Natural killer cell treated with Interleukin-12 subunit alpha and Interleukin-12 subunit beta and Interleukin-15 and Interleukin-18, amount 100 ng/mL, for 72 hours (primary cell): Measurements from ENCODE around the gene DCP1A. TPM values are rescaled to one million over a fixed set of nuclear protein-coding genes. Genes with fewer than 3 reads are reported as not detected.

ENCODE experiments used
- ATAC-seq, 2 donors: fragments of 150-1000 bp; cut with Tn5 transposase in 1 of 2; sonication (Bioruptor Pico), chemical (Tn5 transposase) in 1 of 2; 2 replicates each; pipeline ENCODE4 v1.10.0; 2021
- DNase-seq: peaks from one replicate; pipeline ENCODE4 v3.0.0; 2022; ENCODE audit warnings: low spot score
- H3K27ac Mint-ChIP-seq, 2 donors: 1 replicate in 1 of 2; 2 replicates in 1 of 2; pipeline ENCODE4 v1.8.0; 2022; ENCODE audit warnings: mixed read lengths in 2 of 2, mild to moderate bottlenecking in 1 of 2, moderate library complexity in 1 of 2
- H3K27me3 Mint-ChIP-seq, 2 donors: 1 replicate in 1 of 2; 2 replicates in 1 of 2; pipeline ENCODE4 v1.8.0; 2022; ENCODE audit warnings: mixed read lengths in 2 of 2
- H3K36me3 Mint-ChIP-seq: one replicate; pipeline ENCODE4 v1.8.0; 2022; ENCODE audit warnings: mixed read lengths
- H3K4me1 Mint-ChIP-seq, 2 donors: 1 replicate in 1 of 2; 2 replicates in 1 of 2; pipeline ENCODE4 v1.8.0; 2022; ENCODE audit warnings: low read depth in 2 of 2, mixed read lengths in 2 of 2, mild to moderate bottlenecking in 1 of 2
- H3K4me3 Mint-ChIP-seq: one replicate; pipeline ENCODE4 v1.8.0; 2022; ENCODE audit warnings: mixed read lengths
- H3K9me3 Mint-ChIP-seq: 2 replicates; pipeline ENCODE4 v1.8.0; 2022; ENCODE audit warnings: mixed read lengths
- total RNA-seq, 2 donors: library from RNA; stranded (reverse); gene quantifications; one replicate each; pipeline ENCODE4 v1.2.3, GENCODE V29; 2022

Gene DCP1A
- total RNA-seq, 2 donors from 2014 or later, result 28.3 to 31.1 TPM

DNA sequence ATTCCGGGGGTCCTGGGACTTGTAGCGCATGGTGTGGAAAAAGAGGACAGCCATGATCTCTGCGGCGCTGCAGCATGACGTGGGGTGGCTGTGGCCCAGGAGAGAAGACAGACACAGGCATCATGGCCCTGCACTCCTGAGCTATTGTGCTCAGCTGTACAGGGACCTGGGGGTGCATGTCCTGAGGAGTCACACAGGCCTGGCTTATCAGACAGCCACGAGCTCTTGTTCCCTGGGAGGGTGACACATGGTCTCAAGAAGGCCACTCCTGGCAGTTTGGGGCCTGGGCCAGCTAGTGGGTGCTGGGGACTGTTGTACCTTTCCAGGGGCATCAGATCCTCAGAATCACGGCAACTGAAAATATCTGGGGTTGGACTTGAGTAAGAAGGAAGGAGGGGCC lies 105.2 kb downstream of the DCP1A start:
- Mint-ChIP-seq H3K36me3 (no peaks in the 10 kb centered on the region), H3K27ac (no peak overlapping the region)
- ATAC-seq, result no peak

DNA sequence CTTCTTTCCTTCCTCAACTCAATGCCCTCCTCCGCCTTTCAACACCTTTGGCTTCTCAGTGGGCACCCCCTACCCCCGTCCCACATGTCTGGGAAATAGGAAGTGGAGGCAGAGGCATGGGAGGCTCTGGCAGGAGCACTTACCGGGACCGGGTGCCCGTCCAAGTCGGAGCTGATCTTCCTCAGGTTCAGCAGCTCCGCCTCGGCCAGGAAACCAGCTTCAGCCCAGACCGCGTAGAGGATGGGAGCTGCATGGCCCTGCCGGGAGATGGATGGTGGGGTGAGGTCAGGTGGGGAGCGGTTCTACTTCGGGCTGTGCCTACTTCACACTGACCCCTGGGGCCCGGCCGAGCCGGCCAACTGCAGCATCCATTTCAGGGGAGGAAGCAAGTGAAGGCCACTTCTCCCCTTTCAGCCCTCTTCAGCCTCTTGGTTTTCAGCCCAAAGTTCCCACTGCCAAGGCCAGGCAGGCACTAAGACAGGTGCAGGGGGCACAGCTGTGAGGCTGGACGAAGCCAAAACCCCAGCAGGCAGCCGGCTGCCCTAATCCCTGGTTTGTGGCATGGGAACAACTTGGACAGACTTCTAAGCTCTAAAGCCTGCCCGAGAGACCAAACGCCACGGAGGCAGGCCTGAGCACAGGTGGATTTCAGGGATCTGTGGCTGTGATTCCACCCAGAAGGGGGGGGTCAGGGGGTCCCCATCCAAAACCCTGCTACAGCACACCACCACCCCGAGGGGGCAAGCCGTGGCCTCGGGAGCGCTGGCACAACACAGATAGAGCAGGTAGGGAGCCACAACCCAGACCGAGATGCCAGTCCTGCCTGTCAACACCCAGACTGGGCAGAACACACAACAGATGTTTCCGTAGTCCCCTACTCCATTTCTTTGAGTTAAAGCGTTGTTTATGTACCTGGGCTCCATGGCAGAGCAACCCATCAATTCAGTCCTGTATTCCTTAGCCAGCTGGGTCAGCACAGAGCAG lies 106.1 kb downstream of the DCP1A start:
- H3K27me3 Mint-ChIP-seq, result no peaks in the 10 kb centered on the region

More for the DNA sequence above, 105.2 kb downstream of the DCP1A start:
- no peak overlapping the region for H3K4me3 Mint-ChIP-seq
- no peak for DNase-seq
- H3K9me3 Mint-ChIP-seq, result no peaks in the 10 kb centered on the region
- no peaks in the 10 kb centered on the region for H3K27me3 Mint-ChIP-seq
- peaks cover 4 to 11% of the 10 kb centered on the region in 2 donors for H3K4me1 Mint-ChIP-seq

GRCh38 chr3:53239800-53240199 lies 107.5 kb downstream of the DCP1A start:
- H3K4me3 Mint-ChIP-seq, result no peak overlapping the region
- no peak for DNase-seq
- no peak for ATAC-seq
- H3K36me3 Mint-ChIP-seq, result no peaks in the 10 kb centered on the region
- peaks cover 4 to 15% of the 10 kb centered on the region in 2 donors for H3K4me1 Mint-ChIP-seq
- no peaks in the 10 kb centered on the region for H3K27me3 Mint-ChIP-seq
- no peaks in the 10 kb centered on the region for H3K9me3 Mint-ChIP-seq
- no peak overlapping the region for H3K27ac Mint-ChIP-seq

More for the DNA sequence above, 106.1 kb downstream of the DCP1A start:
- DNase-seq (no peak), ATAC-seq (no peak)
- Mint-ChIP-seq H3K4me1 (peaks cover 4 to 15% of the 10 kb centered on the region in 2 donors), H3K9me3 (no peaks in the 10 kb centered on the region), H3K4me3 (no peak overlapping the region), H3K27ac (no peak overlapping the region), H3K36me3 (no peaks in the 10 kb centered on the region)

DNA sequence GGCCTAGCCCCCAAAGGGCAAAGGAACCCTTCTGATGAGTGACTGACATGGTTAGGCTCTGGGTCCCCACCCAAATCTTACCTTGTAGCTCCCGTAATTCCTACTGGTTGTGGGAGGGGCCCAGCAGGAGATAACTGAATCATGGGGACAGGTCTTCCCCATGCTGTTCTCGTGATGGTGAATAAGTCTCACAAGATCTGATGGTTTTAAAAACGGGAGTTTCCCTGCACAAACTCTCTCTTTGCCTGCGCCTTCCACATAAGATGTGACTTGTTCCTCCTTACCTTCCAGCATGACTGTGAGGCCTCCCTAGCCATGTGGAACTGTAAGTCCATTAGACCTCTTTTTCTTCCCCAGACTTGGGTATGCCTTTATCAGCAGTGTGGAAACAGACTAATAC lies 108.5 kb downstream of the DCP1A start:
- Mint-ChIP-seq H3K9me3 (no peaks in the 10 kb centered on the region), H3K27ac (no peak overlapping the region), H3K4me1 (peaks cover 3 to 15% of the 10 kb centered on the region in 2 donors), H3K4me3 (no peak overlapping the region), H3K36me3 (no peaks in the 10 kb centered on the region), H3K27me3 (no peaks in the 10 kb centered on the region)
- DNase-seq (peak; percentile 10), ATAC-seq (no peak)

DNA sequence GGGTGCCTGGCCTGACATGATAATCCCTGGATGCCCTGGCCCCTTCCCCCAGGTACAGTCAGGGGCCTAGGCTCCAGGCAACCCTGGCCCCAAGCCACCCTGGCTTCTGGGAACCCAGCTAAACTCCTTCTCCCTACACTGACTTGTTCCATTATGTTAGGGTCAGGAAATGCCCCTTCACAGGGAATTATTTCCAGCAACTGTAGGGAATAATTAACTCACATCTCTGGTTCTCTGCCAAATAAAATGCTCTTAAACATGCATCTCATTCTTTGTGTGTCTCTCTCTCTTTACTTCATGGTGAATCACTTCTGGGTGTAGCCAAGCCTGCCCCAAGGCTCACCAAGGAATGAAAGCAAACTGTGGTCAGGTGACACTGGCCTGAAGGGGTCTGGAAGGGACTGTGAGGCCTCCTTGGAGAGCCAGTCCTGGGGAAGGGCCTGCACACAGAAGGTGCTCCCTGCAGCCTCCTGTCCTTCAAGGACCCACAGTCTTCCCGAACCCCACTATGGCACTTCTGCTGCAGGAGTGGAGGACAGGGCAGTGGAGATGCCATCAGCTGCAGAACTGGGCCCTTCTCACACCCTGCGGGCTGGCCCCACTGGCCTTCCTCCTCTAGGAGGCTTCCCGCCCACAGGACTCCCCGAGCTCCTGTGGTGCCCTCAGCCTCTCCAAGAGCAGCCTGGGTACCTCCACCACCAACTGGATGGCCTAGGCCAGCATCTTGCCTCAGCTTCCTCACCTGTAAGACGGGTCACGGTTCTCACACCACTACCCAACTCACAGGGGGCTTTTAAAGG lies 109.1 kb downstream of the DCP1A start:
- Mint-ChIP-seq H3K4me3 (no peak overlapping the region), H3K36me3 (peaks cover 5% of the 10 kb centered on the region), H3K4me1 (peaks cover 0 to 10% of the 10 kb centered on the region in 2 donors), H3K27ac (no peak overlapping the region), H3K9me3 (no peaks in the 10 kb centered on the region), H3K27me3 (no peaks in the 10 kb centered on the region)
- ATAC-seq (no peak), DNase-seq (peak; percentile 53)

- ATAC-seq, result peak; percentile 44 to 57
- Mint-ChIP-seq H3K27ac (peak overlapping the region in 1 of 2 donors; percentile 79), H3K4me1 (peaks cover 0 to 5% of the 10 kb centered on the region in 2 donors), H3K27me3 (no peaks in the 10 kb centered on the region), H3K9me3 (no peaks in the 10 kb centered on the region), H3K4me3 (no peak overlapping the region), H3K36me3 (peaks cover 6% of the 10 kb centered on the region)
- DNase-seq, result peak; percentile 51
Observed at GRCh38 chr3:53236112-53236841, 111.1 kb downstream of the DCP1A start.

- H3K4me1 Mint-ChIP-seq, result peaks cover 0 to 5% of the 10 kb centered on the region in 2 donors
- no peak overlapping the region for H3K4me3 Mint-ChIP-seq
- ATAC-seq, result no peak
- peak; percentile 13 for DNase-seq
- H3K27ac Mint-ChIP-seq, result peak overlapping the region; percentile 38 to 41
- H3K9me3 Mint-ChIP-seq, result no peaks in the 10 kb centered on the region
- no peaks in the 10 kb centered on the region for H3K27me3 Mint-ChIP-seq
- peaks cover 6% of the 10 kb centered on the region for H3K36me3 Mint-ChIP-seq
Observed at GRCh38 chr3:53235545-53235944, 111.8 kb downstream of the DCP1A start.

GRCh38 chr3:53234841-53235232 lies 112.5 kb downstream of the DCP1A start:
- no peak overlapping the region for H3K4me3 Mint-ChIP-seq
- peak overlapping the region in 1 of 2 donors; percentile 38 for H3K27ac Mint-ChIP-seq
- H3K4me1 Mint-ChIP-seq, result peaks cover 0 to 5% of the 10 kb centered on the region in 2 donors
- no peaks in the 10 kb centered on the region for H3K9me3 Mint-ChIP-seq
- no peaks in the 10 kb centered on the region for H3K27me3 Mint-ChIP-seq
- H3K36me3 Mint-ChIP-seq, result peaks cover 6% of the 10 kb centered on the region
- no peak for DNase-seq
- no peak for ATAC-seq

GRCh38 chr3:53234130-53234840 lies 113.1 kb downstream of the DCP1A start:
- ATAC-seq, result no peak
- H3K4me3 Mint-ChIP-seq, result no peak overlapping the region
- peaks cover 6% of the 10 kb centered on the region for H3K36me3 Mint-ChIP-seq
- H3K27me3 Mint-ChIP-seq, result no peaks in the 10 kb centered on the region
- no peak overlapping the region for H3K27ac Mint-ChIP-seq
- DNase-seq, result peak; percentile 22
- no peaks in the 10 kb centered on the region for H3K9me3 Mint-ChIP-seq
- peaks cover 0 to 5% of the 10 kb centered on the region in 2 donors for H3K4me1 Mint-ChIP-seq

Other genes starting within 250 kb of the DCP1A start
- 10 to 100 TPM; 33.1 to 51.6 TPM for gene RFT1, start 217.1 kb downstream of the DCP1A start, total RNA-seq
- 10 to 100 TPM; 14.1 to 34.9 TPM for gene PRKCD, start 186.3 kb downstream of the DCP1A start, total RNA-seq
- gene TKT, start 91.5 kb downstream of the DCP1A start, total RNA-seq, result 100 to 1,000 TPM; 171 to 339 TPM
- gene CACNA1D, start 147.1 kb upstream of the DCP1A start, total RNA-seq, result 1 to 10 TPM in 1 of 2 donors, under 1 TPM in 1; 0.26 to 1.2 TPM